ENCODE measurements around the gene IFIT1. TPM values are rescaled to one million over a fixed set of nuclear protein-coding genes. Genes with fewer than 3 reads are reported as not detected.
A peak's percentile ranks its signal among the peaks of the same experiment; 100 is the strongest.
"Not testable (repeated sequence)": the region's sequence is repeated elsewhere in the genome, so short reads cannot be mapped to it uniquely, and the experiment has no call there.

Gene IFIT1
- total RNA-seq, 5 donors from 2014 or later (not counting 1 experiment from before 2014, with no cell fraction given), result 1.7 to 5.5 (median 3.0) TPM

DNA sequence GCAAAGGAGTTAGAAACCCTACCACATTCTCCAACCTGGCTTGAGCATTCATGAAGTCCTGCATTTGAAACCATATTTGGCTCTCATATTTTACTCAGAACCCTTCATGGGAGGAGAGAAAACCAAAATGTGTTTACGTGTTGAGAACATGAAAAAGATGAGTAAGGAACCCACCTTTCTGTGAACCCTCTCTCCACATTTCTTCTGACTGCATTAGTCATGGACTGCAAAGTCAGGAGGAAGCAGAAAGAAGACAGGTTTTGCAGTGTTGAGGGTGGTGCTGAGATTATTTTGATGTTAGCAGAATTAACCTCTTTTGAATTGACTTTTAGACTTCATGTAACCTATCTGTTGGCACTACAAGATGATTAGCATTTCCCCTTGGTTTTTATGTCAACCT, 9.7 kb upstream of the IFIT1 start:
- Mint-ChIP-seq H3K4me1 (no peaks in the 10 kb centered on the region), H3K9me3 (no peaks in the 10 kb centered on the region), H3K4me3 (no peak overlapping the region), H3K36me3 (peaks cover 3% of the 10 kb centered on the region), H3K27me3 (no peaks in the 10 kb centered on the region), H3K27ac (no peak overlapping the region)
- H3K27ac ChIP-seq (ENCODE audit: low read length), result no peak overlapping the region
- H3K36me3 ChIP-seq (ENCODE audit: control insufficient read depth in 2 of 2, extremely low read depth in 1 of 2, insufficient read depth in 1 of 2, low read length in 1 of 2), result no peaks in the 10 kb centered on the region
- no peaks in the 10 kb centered on the region for H3K27me3 ChIP-seq (replicated peaks in 1 of 2; ENCODE audit: control insufficient read depth in 2 of 2, extremely low read depth in 1 of 2, insufficient read depth in 2 of 2, low read length in 1 of 2)
- no peak overlapping the region for H3K4me3 ChIP-seq (ENCODE audit: control insufficient read depth in 1 of 2, extremely low read depth in 1 of 2, low read length in 1 of 2)
- ChIA-PET CTCF (no interaction called here), POLR2A (interaction anchor here in 1 of 2 donors (0.6 kb wide), 1 partner anchor 17 kb away, joined by 3 read pairs; no protein-coding TSS in a partner anchor)
- no CpG with 5 or more reads among the region's 1 CpG for WGBS (ENCODE audit: insufficient coverage)
- no peak for ATAC-seq (replicated peaks in 1 of 4)
- no peak for DNase-seq
- no peaks in the 10 kb centered on the region for H3K9me3 ChIP-seq
- H3K4me1 ChIP-seq (ENCODE audit: control insufficient read depth in 1 of 2, extremely low read depth in 1 of 2, insufficient read depth in 2 of 2, low read length in 2 of 2), result no peaks in the 10 kb centered on the region

DNA sequence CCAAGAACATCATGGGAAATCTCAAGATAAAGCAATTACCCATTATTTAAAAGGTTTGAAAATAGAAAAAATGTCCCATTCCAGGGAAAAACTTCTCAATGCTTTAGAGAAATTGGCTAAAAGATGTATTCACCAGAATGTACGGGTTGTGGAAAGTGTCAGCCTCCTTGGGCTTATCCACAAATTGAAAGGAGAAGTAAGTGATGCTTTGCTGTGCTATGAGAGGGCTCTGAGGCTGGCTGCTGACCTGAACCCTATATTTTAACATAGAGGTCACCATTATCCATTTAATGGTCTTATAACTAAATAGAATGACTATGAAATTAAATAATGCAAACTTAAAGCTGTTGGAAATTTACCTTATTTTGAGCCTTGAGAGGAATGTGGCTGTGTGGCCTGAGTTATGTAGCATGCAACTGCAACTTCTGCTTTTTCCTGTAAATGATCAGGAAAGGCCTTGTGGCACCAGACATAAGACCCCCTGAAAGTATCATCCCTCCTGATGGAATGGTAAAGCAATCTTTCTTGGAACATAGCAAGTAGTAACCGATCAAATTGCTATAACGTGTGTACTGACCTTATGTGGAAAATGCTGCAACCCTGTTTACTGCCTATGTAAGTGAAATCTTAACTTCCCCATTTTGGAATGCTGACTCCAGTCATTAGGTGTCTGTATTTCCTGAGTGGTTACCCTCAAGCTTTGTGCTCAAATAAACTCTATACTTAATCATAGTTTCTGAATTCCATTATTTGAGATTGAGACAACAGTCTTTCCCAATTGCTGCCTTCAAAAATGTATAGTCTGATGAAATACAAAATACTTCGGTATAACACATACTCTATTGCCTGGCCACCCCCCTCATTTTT, 7.7 kb upstream of the IFIT1 start:
- Histone ChIP-seq H3K4me1 (ENCODE audit: control insufficient read depth in 1 of 2, extremely low read depth in 1 of 2, insufficient read depth in 2 of 2, low read length in 2 of 2) (no peaks in the 10 kb centered on the region), H3K27me3 (replicated peaks in 1 of 2; ENCODE audit: control insufficient read depth in 2 of 2, extremely low read depth in 1 of 2, insufficient read depth in 2 of 2, low read length in 1 of 2) (no peaks in the 10 kb centered on the region), H3K36me3 (ENCODE audit: control insufficient read depth in 2 of 2, extremely low read depth in 1 of 2, insufficient read depth in 1 of 2, low read length in 1 of 2) (no peaks in the 10 kb centered on the region), H3K4me3 (ENCODE audit: control insufficient read depth in 1 of 2, extremely low read depth in 1 of 2, low read length in 1 of 2) (no peak overlapping the region), H3K9me3 (no peaks in the 10 kb centered on the region), H3K27ac (ENCODE audit: low read length) (no peak overlapping the region)
- H3K9me3 Mint-ChIP-seq, result no peaks in the 10 kb centered on the region
- ChIA-PET CTCF (interaction anchor here in 1 of 2 donors (1.2 to 1.4 kb wide), 2 partner anchors 15 to 20 kb away, joined by 3 read pairs; no protein-coding TSS in a partner anchor), POLR2A (no interaction called here)
- no peak overlapping the region for H3K27ac Mint-ChIP-seq
- H3K4me1 Mint-ChIP-seq, result no peaks in the 10 kb centered on the region
- DNase-seq, result no peak
- H3K27me3 Mint-ChIP-seq, result no peaks in the 10 kb centered on the region
- no peaks in the 10 kb centered on the region for H3K36me3 Mint-ChIP-seq
- 63% methylated on average over 2 of the region's 4 CpGs for WGBS (ENCODE audit: insufficient coverage)
- ATAC-seq (replicated peaks in 1 of 4), result no peak
- H3K4me3 Mint-ChIP-seq, result no peak overlapping the region

DNA sequence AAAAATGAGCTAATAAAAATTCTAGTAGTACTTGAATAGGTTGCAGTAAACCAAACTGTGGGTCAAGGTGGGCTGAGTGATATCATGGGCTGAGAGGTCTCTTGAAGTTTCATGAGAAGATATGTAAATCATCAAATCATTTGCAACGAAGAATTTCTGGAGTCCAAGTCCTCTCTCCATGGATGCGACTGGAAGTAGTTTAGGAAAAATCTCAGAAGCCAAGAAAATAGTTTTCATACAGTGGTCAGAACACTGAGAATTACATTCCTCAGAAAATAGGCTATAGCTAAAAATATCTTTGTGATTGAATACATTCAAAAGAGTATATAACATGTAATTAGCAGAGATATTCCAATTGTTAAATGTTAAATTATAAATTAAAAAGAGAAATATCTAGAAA, 3.6 kb upstream of the IFIT1 start:
- Mint-ChIP-seq H3K27ac (peak overlapping the region in 1 of 2 donors; percentile 27), H3K4me3 (no peak overlapping the region), H3K36me3 (no peaks in the 10 kb centered on the region), H3K27me3 (no peaks in the 10 kb centered on the region), H3K9me3 (no peaks in the 10 kb centered on the region), H3K4me1 (peaks cover 15 to 23% (median 18%) of the 10 kb centered on the region in 3 donors)
- Histone ChIP-seq H3K4me1 (ENCODE audit: control insufficient read depth in 1 of 2, extremely low read depth in 1 of 2, insufficient read depth in 2 of 2, low read length in 2 of 2) (peaks cover 8 to 13% of the 10 kb centered on the region in 2 experiments), H3K4me3 (ENCODE audit: control insufficient read depth in 1 of 2, extremely low read depth in 1 of 2, low read length in 1 of 2) (no peak overlapping the region), H3K36me3 (ENCODE audit: control insufficient read depth in 2 of 2, extremely low read depth in 1 of 2, insufficient read depth in 1 of 2, low read length in 1 of 2) (no peaks in the 10 kb centered on the region), H3K27me3 (replicated peaks in 1 of 2; ENCODE audit: control insufficient read depth in 2 of 2, extremely low read depth in 1 of 2, insufficient read depth in 2 of 2, low read length in 1 of 2) (no peaks in the 10 kb centered on the region), H3K27ac (ENCODE audit: low read length) (no peak overlapping the region), H3K9me3 (no peaks in the 10 kb centered on the region)
- WGBS (ENCODE audit: insufficient coverage), result no CpG with 5 or more reads among the region's 2 CpGs
- ATAC-seq (replicated peaks in 1 of 4), result no peak
- ChIA-PET POLR2A (no interaction called here), CTCF (interaction anchor here (0.6 to 2.7 kb wide), 12 partner anchors 23 to 1331 kb away, joined by 3 to 10 read pairs (median 3); partner anchors contain the start of genes IFIT2 (in 1 of the 2), IFIT5 (in 1 of the 2) and LIPA (in 1 of the 2))
- DNase-seq, result no peak

DNA sequence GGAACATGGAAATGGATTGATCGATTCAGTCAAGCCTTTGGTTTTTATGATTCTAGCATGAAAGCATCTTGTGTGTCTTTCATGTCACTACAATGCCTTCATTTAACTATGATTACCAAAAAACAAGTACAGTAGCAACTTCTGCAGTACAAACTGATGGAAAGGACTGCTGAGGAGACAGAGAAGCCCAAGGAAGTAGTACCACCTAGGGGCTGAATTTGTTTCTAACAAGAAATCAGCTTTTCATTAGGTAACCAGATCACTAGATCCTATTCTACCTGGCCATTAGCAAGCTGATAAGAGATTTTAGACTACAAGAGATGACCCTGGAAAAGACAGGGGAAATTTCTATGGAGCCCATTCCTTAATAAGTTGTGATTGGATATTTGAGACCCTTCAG, 3.2 kb upstream of the IFIT1 start:
- peak in 1 of 35 experiments; percentile 48 for DNase-seq
- Mint-ChIP-seq H3K36me3 (no peaks in the 10 kb centered on the region), H3K9me3 (no peaks in the 10 kb centered on the region), H3K27me3 (no peaks in the 10 kb centered on the region), H3K4me3 (no peak overlapping the region), H3K27ac (no peak overlapping the region), H3K4me1 (peaks cover 15 to 28% (median 23%) of the 10 kb centered on the region in 3 donors)
- Histone ChIP-seq H3K4me3 (ENCODE audit: control insufficient read depth in 1 of 2, extremely low read depth in 1 of 2, low read length in 1 of 2) (no peak overlapping the region), H3K9me3 (no peaks in the 10 kb centered on the region), H3K27ac (ENCODE audit: low read length) (no peak overlapping the region), H3K36me3 (ENCODE audit: control insufficient read depth in 2 of 2, extremely low read depth in 1 of 2, insufficient read depth in 1 of 2, low read length in 1 of 2) (no peaks in the 10 kb centered on the region), H3K4me1 (ENCODE audit: control insufficient read depth in 1 of 2, extremely low read depth in 1 of 2, insufficient read depth in 2 of 2, low read length in 2 of 2) (peaks cover 10 to 13% of the 10 kb centered on the region in 2 experiments), H3K27me3 (replicated peaks in 1 of 2; ENCODE audit: control insufficient read depth in 2 of 2, extremely low read depth in 1 of 2, insufficient read depth in 2 of 2, low read length in 1 of 2) (no peaks in the 10 kb centered on the region)
- ATAC-seq (replicated peaks in 1 of 4), result peak in 1 of 4 experiments; percentile 21
- whole genome bisulfite sequencing (ENCODE audit: insufficient coverage), result no CpG with 5 or more reads among the region's 1 CpG
- CTCF ChIA-PET, result interaction anchor here (0.6 to 2.7 kb wide), 8 partner anchors 25 to 1332 kb away, joined by 3 to 10 read pairs (median 3); partner anchors contain the start of genes IFIT2 (in 1 of the 2) and IFIT5 (in 1 of the 2)
- POLR2A ChIA-PET, result no interaction called here

DNA sequence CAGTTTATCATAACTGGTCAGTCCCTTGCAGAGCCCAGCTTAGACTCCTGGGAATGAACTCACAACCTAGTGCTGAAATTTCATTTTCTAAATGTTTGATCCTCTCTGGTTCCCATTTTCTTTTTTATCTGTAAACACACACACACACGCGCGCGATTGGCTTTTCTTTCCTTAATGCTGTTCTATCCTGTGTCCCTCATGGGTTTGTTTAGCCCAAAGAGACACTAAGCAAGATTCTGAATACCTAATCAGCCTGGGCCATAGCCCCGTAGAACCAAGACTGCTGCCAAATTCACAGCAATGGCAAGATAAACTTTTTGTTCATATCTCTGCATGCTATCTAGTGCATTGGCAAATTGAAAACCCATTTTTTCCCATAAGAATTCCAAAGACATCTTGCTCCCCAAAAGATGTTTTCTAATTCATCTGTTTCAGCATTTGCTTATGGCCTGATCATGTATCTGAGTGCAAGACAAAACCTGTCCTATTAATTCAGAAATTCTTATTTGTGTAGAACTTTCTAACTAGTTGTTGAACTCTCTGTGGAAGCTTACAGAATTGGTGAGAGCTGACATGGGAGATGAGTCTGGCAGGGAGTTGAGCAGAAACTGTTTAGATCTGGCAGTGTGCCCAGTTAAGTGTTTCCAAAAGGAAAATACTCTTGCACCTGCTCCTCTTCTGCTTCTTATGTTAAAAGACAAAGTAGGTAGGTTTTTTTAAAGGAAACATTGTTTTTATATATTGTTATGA, 1.8 kb upstream of the IFIT1 start:
- peak overlapping the region in 1 of 3 donors; percentile 90 for H3K4me3 Mint-ChIP-seq
- CTCF ChIA-PET, result no interaction called here
- H3K27me3 Mint-ChIP-seq, result no peaks in the 10 kb centered on the region
- H3K4me1 Mint-ChIP-seq, result peaks cover 26 to 39% (median 31%) of the 10 kb centered on the region in 3 donors
- POLR2A ChIA-PET, result interaction anchor here (1.1 to 2.4 kb wide), 2 partner anchors 22 to 24 kb away, joined by 3 to 37 read pairs; partner anchors contain the start of gene IFIT5 (in 1 of the 2)
- WGBS (ENCODE audit: insufficient coverage), result 100% methylated on average over 5 of the region's 5 CpGs
- peak overlapping the region; percentile 1 to 39 for H3K27ac Mint-ChIP-seq
- ATAC-seq (replicated peaks in 1 of 4), result no peak
- Histone ChIP-seq H3K36me3 (ENCODE audit: control insufficient read depth in 2 of 2, extremely low read depth in 1 of 2, insufficient read depth in 1 of 2, low read length in 1 of 2) (no peaks in the 10 kb centered on the region), H3K9me3 (no peaks in the 10 kb centered on the region), H3K4me3 (ENCODE audit: control insufficient read depth in 1 of 2, extremely low read depth in 1 of 2, low read length in 1 of 2) (no peak overlapping the region), H3K4me1 (ENCODE audit: control insufficient read depth in 1 of 2, extremely low read depth in 1 of 2, insufficient read depth in 2 of 2, low read length in 2 of 2) (peaks cover 10 to 15% of the 10 kb centered on the region in 2 experiments), H3K27me3 (replicated peaks in 1 of 2; ENCODE audit: control insufficient read depth in 2 of 2, extremely low read depth in 1 of 2, insufficient read depth in 2 of 2, low read length in 1 of 2) (no peaks in the 10 kb centered on the region), H3K27ac (ENCODE audit: low read length) (no peak overlapping the region)
- H3K9me3 Mint-ChIP-seq, result no peaks in the 10 kb centered on the region
- H3K36me3 Mint-ChIP-seq, result peaks cover 8% of the 10 kb centered on the region
- DNase-seq, result no peak

DNA sequence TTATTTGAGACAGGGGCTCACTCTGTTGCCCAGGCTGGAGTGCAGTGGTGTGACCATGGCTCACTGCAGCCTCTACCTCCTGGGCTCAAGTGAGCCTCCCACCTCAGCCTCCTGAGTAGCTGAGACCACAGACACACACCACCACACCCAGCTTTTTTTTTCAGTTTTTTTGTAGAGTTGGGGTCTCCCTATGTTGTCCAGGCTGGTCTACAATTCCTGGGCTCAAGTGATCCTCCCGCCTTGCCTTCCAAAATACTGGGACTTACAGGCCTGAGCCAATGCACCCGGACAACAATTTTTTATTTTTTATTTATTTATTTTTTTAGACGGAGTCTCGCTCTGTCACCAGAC, 1.2 kb upstream of the IFIT1 start:
- H3K27me3 ChIP-seq (replicated peaks in 1 of 2; ENCODE audit: control insufficient read depth in 2 of 2, extremely low read depth in 1 of 2, insufficient read depth in 2 of 2, low read length in 1 of 2); H3K4me3 ChIP-seq (ENCODE audit: control insufficient read depth in 1 of 2, extremely low read depth in 1 of 2, low read length in 1 of 2); ATAC-seq (replicated peaks in 1 of 4); H3K27me3 Mint-ChIP-seq; H3K36me3 ChIP-seq (ENCODE audit: control insufficient read depth in 2 of 2, extremely low read depth in 1 of 2, insufficient read depth in 1 of 2, low read length in 1 of 2); H3K27ac ChIP-seq (ENCODE audit: low read length); H3K9me3 ChIP-seq; CTCF ChIA-PET; H3K9me3 Mint-ChIP-seq; DNase-seq: not testable (repeated sequence)
- H3K4me1 ChIP-seq (ENCODE audit: control insufficient read depth in 1 of 2, extremely low read depth in 1 of 2, insufficient read depth in 2 of 2, low read length in 2 of 2), result peaks cover 10 to 15% of the 10 kb centered on the region in 2 experiments
- no CpG with 5 or more reads among the region's 4 CpGs for WGBS (ENCODE audit: insufficient coverage)
- Mint-ChIP-seq H3K36me3 (peaks cover 12% of the 10 kb centered on the region), H3K4me1 (peaks cover 26 to 43% (median 35%) of the 10 kb centered on the region in 3 donors), H3K4me3 (peak overlapping the region in 1 of 3 donors; percentile 90), H3K27ac (peak overlapping the region in 1 of 2 donors; percentile 39)
- POLR2A ChIA-PET, result interaction anchor here (1.1 to 2.4 kb wide), 2 partner anchors 21 to 23 kb away, joined by 3 to 37 read pairs; partner anchors contain the start of gene IFIT5 (in 1 of the 2)

Measured in T-cell (primary cell).